ENCODE data around the gene ARHGAP26. TPM values are rescaled to one million over a fixed set of nuclear protein-coding genes. Genes with fewer than 3 reads are reported as not detected.

The ARHGAP26 gene
- total and polyA plus RNA-seq, 4 donors: 5.4 to 52.3 (median 30.4) TPM

DNA sequence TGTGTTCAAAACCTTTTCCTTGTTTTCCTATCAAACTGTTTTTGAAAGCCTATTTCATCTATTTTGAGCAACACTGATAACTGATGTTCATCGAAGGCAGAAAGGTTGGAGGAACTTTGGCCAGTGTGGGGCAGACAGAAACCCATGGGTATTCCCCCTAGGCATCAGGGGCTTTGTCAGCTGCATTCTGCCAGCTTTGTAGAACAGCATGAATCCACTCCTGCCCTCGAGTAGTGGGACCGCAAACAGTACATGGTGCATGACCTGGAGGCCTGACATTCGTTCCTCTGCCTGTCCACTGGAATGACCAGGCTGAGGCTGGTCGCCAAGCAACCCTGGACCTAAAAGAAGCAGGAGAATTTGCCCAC, 22.7 kb downstream of the ARHGAP26 start:
- Histone ChIP-seq H3K4me3 (no peak overlapping the region), H3K36me3 (ENCODE audit: control insufficient read depth in 4 of 4, insufficient read depth in 4 of 4, low read length in 4 of 4) (no peaks in the 10 kb centered on the region), H3K4me1 (ENCODE audit: control insufficient read depth in 5 of 5, insufficient read depth in 5 of 5, low read length in 5 of 5) (peaks cover 0 to 33% (median 5%) of the 10 kb centered on the region in 5 donors), H3K9ac (ENCODE audit: insufficient read depth in 1 of 2, low read length in 2 of 2) (no peak overlapping the region), H3K27ac (ENCODE audit: low read depth in 1 of 2, low read length in 1 of 2) (no peak overlapping the region), H3K27me3 (ENCODE audit: control insufficient read depth in 3 of 3, insufficient read depth in 3 of 3, low read length in 2 of 3) (no peaks in the 10 kb centered on the region), H3K9me3 (ENCODE audit: control insufficient read depth in 4 of 4, insufficient read depth in 3 of 4, low read length in 3 of 4) (no peaks in the 10 kb centered on the region)
- WGBS, 2 donors: 92 to 93% methylated on average over 5 of the region's 5 CpGs
- ATAC-seq (ENCODE audit: insufficient read depth, low FRiP score) (no peak), DNase-seq (no peak)
- TF ChIP-seq, protein P1, sequence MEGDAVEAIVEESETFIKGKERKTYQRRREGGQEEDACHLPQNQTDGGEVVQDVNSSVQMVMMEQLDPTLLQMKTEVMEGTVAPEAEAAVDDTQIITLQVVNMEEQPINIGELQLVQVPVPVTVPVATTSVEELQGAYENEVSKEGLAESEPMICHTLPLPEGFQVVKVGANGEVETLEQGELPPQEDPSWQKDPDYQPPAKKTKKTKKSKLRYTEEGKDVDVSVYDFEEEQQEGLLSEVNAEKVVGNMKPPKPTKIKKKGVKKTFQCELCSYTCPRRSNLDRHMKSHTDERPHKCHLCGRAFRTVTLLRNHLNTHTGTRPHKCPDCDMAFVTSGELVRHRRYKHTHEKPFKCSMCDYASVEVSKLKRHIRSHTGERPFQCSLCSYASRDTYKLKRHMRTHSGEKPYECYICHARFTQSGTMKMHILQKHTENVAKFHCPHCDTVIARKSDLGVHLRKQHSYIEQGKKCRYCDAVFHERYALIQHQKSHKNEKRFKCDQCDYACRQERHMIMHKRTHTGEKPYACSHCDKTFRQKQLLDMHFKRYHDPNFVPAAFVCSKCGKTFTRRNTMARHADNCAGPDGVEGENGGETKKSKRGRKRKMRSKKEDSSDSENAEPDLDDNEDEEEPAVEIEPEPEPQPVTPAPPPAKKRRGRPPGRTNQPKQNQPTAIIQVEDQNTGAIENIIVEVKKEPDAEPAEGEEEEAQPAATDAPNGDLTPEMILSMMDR (IDR thresholded peaks at IDR 0.05; ENCODE audit: control extremely low read depth, extremely low read depth): no peak

DNA sequence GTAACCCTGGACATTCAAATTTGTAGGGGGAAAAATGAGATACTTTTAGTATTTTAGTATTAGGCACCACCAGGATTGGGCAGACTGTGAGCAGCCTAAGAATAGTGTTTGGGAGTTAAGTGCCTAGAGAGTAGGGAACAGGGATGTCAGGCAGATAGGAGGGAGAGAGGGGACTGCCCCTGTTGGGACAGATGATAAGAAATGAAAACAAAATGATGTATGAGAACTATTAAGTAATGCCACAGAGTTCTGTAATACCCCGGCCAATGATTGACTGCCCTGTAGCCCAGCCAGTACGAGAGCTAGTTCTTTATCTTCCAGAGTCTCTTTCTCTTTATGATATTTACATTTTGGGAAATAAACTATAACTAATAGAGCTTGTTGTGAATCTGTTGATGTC, 24.4 kb downstream of the ARHGAP26 start:
- no peaks in the 10 kb centered on the region for H3K36me3 ChIP-seq (ENCODE audit: control insufficient read depth in 4 of 4, insufficient read depth in 4 of 4, low read length in 4 of 4)
- H3K9me3 ChIP-seq (ENCODE audit: control insufficient read depth in 4 of 4, insufficient read depth in 3 of 4, low read length in 3 of 4): no peaks in the 10 kb centered on the region
- H3K4me1 ChIP-seq (ENCODE audit: control insufficient read depth in 5 of 5, insufficient read depth in 5 of 5, low read length in 5 of 5): peaks cover 0 to 42% (median 4%) of the 10 kb centered on the region in 5 donors
- ATAC-seq (ENCODE audit: insufficient read depth, low FRiP score) (no peak), DNase-seq (no peak)
- no peak overlapping the region for H3K4me3 ChIP-seq
- no peak overlapping the region for H3K9ac ChIP-seq (ENCODE audit: insufficient read depth in 1 of 2, low read length in 2 of 2)
- no peak overlapping the region for H3K27ac ChIP-seq (ENCODE audit: low read depth in 1 of 2, low read length in 1 of 2)
- 58 to 61% methylated on average over 2 of the region's 2 CpGs for WGBS, 2 donors
- TF ChIP-seq, protein P1 (IDR thresholded peaks at IDR 0.05; ENCODE audit: control extremely low read depth, extremely low read depth): no peak
- H3K27me3 ChIP-seq (ENCODE audit: control insufficient read depth in 3 of 3, insufficient read depth in 3 of 3, low read length in 2 of 3): no peaks in the 10 kb centered on the region

DNA sequence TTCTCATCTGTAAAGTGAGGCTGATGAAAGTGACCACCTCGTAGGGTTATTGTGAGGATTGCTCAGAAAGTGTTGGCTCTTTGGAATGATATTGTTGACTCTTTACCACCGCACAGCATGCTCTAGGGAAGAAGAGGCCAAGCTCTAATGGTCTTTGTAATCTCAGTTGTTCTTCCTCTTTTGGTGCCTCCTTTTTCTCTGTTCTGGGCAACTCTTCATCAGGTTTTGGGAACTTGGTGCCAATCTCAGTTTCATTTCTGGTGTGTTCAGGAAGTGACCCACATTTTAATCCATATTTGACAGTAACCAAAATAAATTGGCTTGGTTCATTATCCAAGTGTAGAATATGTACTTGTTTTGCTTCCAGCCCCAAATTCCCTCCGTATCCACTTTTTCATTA, 25.1 kb downstream of the ARHGAP26 start:
- DNase-seq (no peak), ATAC-seq (ENCODE audit: insufficient read depth, low FRiP score) (no peak)
- Histone ChIP-seq H3K27ac (ENCODE audit: low read depth in 1 of 2, low read length in 1 of 2) (no peak overlapping the region), H3K9me3 (ENCODE audit: control insufficient read depth in 4 of 4, insufficient read depth in 3 of 4, low read length in 3 of 4) (no peaks in the 10 kb centered on the region), H3K36me3 (ENCODE audit: control insufficient read depth in 4 of 4, insufficient read depth in 4 of 4, low read length in 4 of 4) (no peaks in the 10 kb centered on the region), H3K4me1 (ENCODE audit: control insufficient read depth in 5 of 5, insufficient read depth in 5 of 5, low read length in 5 of 5) (peaks cover 0 to 43% (median 4%) of the 10 kb centered on the region in 5 donors), H3K4me3 (no peak overlapping the region), H3K9ac (ENCODE audit: insufficient read depth in 1 of 2, low read length in 2 of 2) (no peak overlapping the region), H3K27me3 (ENCODE audit: control insufficient read depth in 3 of 3, insufficient read depth in 3 of 3, low read length in 2 of 3) (no peaks in the 10 kb centered on the region)
- TF ChIP-seq, protein P1 (IDR thresholded peaks at IDR 0.05; ENCODE audit: control extremely low read depth, extremely low read depth): no peak
- 66 to 72% methylated on average over 3 of the region's 3 CpGs for WGBS, 2 donors

DNA sequence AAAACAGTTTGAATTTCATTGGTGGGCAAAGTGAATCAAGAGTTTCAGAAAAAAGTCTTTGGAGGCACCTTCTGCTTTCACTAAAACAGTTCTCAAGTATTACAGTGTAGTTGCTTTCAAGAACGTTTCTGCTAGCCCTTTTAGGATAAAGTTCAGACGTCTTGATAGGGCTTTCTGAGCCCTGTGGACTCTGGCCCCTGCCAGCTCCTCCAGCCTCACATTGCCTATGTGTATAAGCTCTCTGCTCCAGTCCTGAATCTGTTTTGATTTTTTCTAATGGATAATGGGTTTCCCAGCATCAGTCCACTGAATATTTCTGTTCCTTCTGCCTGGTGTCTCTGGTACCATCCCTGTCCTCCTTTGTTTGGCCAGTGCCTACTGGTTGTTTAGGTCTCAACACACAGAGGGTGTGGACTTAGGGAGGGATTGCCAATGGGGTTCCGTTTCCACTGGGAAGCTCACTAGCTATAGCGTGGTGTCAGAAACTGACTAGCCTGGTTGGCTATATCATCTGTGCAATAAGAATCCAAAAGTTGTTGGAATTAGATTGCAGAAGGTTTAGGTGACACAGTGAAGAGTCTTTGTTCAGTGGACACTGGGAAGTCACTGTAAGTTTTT, 26.4 kb downstream of the ARHGAP26 start:
- Histone ChIP-seq H3K9me3 (ENCODE audit: control insufficient read depth in 4 of 4, insufficient read depth in 3 of 4, low read length in 3 of 4) (no peaks in the 10 kb centered on the region), H3K27ac (ENCODE audit: low read depth in 1 of 2, low read length in 1 of 2) (no peak overlapping the region), H3K9ac (ENCODE audit: insufficient read depth in 1 of 2, low read length in 2 of 2) (no peak overlapping the region), H3K36me3 (ENCODE audit: control insufficient read depth in 4 of 4, insufficient read depth in 4 of 4, low read length in 4 of 4) (no peaks in the 10 kb centered on the region), H3K4me3 (no peak overlapping the region), H3K4me1 (ENCODE audit: control insufficient read depth in 5 of 5, insufficient read depth in 5 of 5, low read length in 5 of 5) (peaks cover 0 to 47% (median 4%) of the 10 kb centered on the region in 5 donors), H3K27me3 (ENCODE audit: control insufficient read depth in 3 of 3, insufficient read depth in 3 of 3, low read length in 2 of 3) (no peaks in the 10 kb centered on the region)
- TF ChIP-seq, protein P1 (IDR thresholded peaks at IDR 0.05; ENCODE audit: control extremely low read depth, extremely low read depth): no peak
- no peak for ATAC-seq (ENCODE audit: insufficient read depth, low FRiP score)
- DNase-seq: no peak
- WGBS, 2 donors: 68 to 81% methylated on average over 4 of the region's 4 CpGs

All from lung (tissue), 12 donors.